ENCODE measurements around the gene RTN4IP1. TPM values are rescaled to one million over a fixed set of nuclear protein-coding genes. Genes with fewer than 3 reads are reported as not detected.

RTN4IP1 gene
- total and polyA plus RNA-seq, 8 donors: 1.5 to 3.7 (median 2.1) TPM

- Histone ChIP-seq H3K9me3 (no peaks in the 10 kb centered on the region), H3K27me3 (no peaks in the 10 kb centered on the region), H3K4me1 (no peaks in the 10 kb centered on the region), H3K36me3 (peaks cover 0 to 5% (median 0%) of the 10 kb centered on the region in 3 donors), H3K4me3 (no peak overlapping the region), H3K27ac (no peak overlapping the region)
- TF ChIP-seq, protein P1, sequence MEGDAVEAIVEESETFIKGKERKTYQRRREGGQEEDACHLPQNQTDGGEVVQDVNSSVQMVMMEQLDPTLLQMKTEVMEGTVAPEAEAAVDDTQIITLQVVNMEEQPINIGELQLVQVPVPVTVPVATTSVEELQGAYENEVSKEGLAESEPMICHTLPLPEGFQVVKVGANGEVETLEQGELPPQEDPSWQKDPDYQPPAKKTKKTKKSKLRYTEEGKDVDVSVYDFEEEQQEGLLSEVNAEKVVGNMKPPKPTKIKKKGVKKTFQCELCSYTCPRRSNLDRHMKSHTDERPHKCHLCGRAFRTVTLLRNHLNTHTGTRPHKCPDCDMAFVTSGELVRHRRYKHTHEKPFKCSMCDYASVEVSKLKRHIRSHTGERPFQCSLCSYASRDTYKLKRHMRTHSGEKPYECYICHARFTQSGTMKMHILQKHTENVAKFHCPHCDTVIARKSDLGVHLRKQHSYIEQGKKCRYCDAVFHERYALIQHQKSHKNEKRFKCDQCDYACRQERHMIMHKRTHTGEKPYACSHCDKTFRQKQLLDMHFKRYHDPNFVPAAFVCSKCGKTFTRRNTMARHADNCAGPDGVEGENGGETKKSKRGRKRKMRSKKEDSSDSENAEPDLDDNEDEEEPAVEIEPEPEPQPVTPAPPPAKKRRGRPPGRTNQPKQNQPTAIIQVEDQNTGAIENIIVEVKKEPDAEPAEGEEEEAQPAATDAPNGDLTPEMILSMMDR (IDR thresholded peaks at IDR 0.05): no peak
- DNase-seq: no peak
- WGBS, 2 donors: 62 to 76% methylated on average over 2 of the region's 2 CpGs
- intact Hi-C loops (cut with DNase I): loop anchor here in 2 of 3 donors (5.0 to 10.0 kb wide), 3 partner anchors 121 to 231 kb away; no protein-coding TSS in a partner anchor
- FAIRE-seq: no peak
- no peak for ATAC-seq
Measured at GRCh38 chr6:106568530-106568929, 60.8 kb downstream of the RTN4IP1 start.

GRCh38 chr6:106564476-106564875 is 64.8 kb downstream of the RTN4IP1 start:
- TF ChIP-seq, protein P1 (IDR thresholded peaks at IDR 0.05): no peak
- intact Hi-C loops (cut with DNase I): loop anchor here in 1 of 3 donors (10.0 kb wide), 1 partner anchor 120 kb away; no protein-coding TSS in a partner anchor
- Histone ChIP-seq H3K4me1 (no peaks in the 10 kb centered on the region), H3K36me3 (peaks cover 0 to 6% (median 5%) of the 10 kb centered on the region in 3 donors), H3K9me3 (no peaks in the 10 kb centered on the region), H3K4me3 (no peak overlapping the region), H3K27me3 (no peaks in the 10 kb centered on the region), H3K27ac (no peak overlapping the region)
- WGBS, 2 donors: 54 to 58% methylated on average over 4 of the region's 4 CpGs
- DNase-seq (no peak), ATAC-seq (no peak), FAIRE-seq (no peak)

GRCh38 chr6:106563614-106564013 is 65.7 kb downstream of the RTN4IP1 start:
- Histone ChIP-seq H3K9me3 (no peaks in the 10 kb centered on the region), H3K27ac (no peak overlapping the region), H3K4me3 (no peak overlapping the region), H3K4me1 (no peaks in the 10 kb centered on the region), H3K36me3 (peaks cover 0 to 6% (median 5%) of the 10 kb centered on the region in 3 donors), H3K27me3 (no peaks in the 10 kb centered on the region)
- FAIRE-seq: no peak
- TF ChIP-seq, protein P1 (IDR thresholded peaks at IDR 0.05): no peak
- no peak for ATAC-seq
- DNase-seq: no peak
- WGBS, 2 donors: 21 to 29% methylated on average over 2 of the region's 2 CpGs
- intact Hi-C loops (cut with DNase I): loop anchor here in 1 of 3 donors (10.0 kb wide), 1 partner anchor 119 kb away; no protein-coding TSS in a partner anchor

- Histone ChIP-seq H3K27me3 (no peaks in the 10 kb centered on the region), H3K27ac (no peak overlapping the region), H3K4me3 (no peak overlapping the region), H3K4me1 (no peaks in the 10 kb centered on the region), H3K9me3 (no peaks in the 10 kb centered on the region), H3K36me3 (peaks cover 0 to 6% (median 5%) of the 10 kb centered on the region in 3 donors)
- TF ChIP-seq, protein P1 (IDR thresholded peaks at IDR 0.05): no peak
- ATAC-seq (peak in 1 of 4 donors; percentile 13), DNase-seq (no peak), FAIRE-seq (no peak)
- 72 to 83% methylated on average over 6 of the region's 6 CpGs for WGBS, 2 donors
- intact Hi-C loops (cut with DNase I): loop anchor here in 1 of 3 donors (10.0 kb wide), 1 partner anchor 117 kb away; no protein-coding TSS in a partner anchor
Measured at GRCh38 chr6:106561686-106562405, 67.5 kb downstream of the RTN4IP1 start.

Data from pancreas (tissue), 10 donors.